Stimulated activated naive CD8-positive, alpha-beta T cell treated with anti-CD3 and anti-CD28 coated beads, Interleukin-15, amount 100 ng/mL, for 72 hours (primary cell): ENCODE data around the gene MFN2.
"Not testable (repeated sequence)": the region's sequence is repeated elsewhere in the genome, so short reads cannot be mapped to it uniquely, and the experiment has no call there.

ENCODE experiments used
- ATAC-seq: fragments of 150-1000 bp; cut with Tn5 transposase; 2 replicates; pipeline ENCODE4 v1.10.0; 2021; ENCODE audit warnings: mild to moderate bottlenecking, moderate library complexity
- DNase-seq, 2 donors: peaks; one replicate each; pipeline ENCODE4 v3.0.0; 2021 to 2022
- H3K27ac Mint-ChIP-seq, 2 donors: one replicate each; pipeline ENCODE4 v1.8.0; 2022; ENCODE audit warnings: mild to moderate bottlenecking in 2 of 2, mixed read lengths in 2 of 2, moderate library complexity in 2 of 2
- H3K27me3 Mint-ChIP-seq: one replicate; pipeline ENCODE4 v1.8.0; 2022; ENCODE audit warnings: mixed read lengths
- H3K4me1 Mint-ChIP-seq: one replicate; pipeline ENCODE4 v1.8.0; 2022; ENCODE audit warnings: mild to moderate bottlenecking, mixed read lengths
- H3K4me3 Mint-ChIP-seq, 2 donors: one replicate each; pipeline ENCODE4 v1.8.0; 2022; ENCODE audit warnings: mild to moderate bottlenecking in 2 of 2, mixed read lengths in 2 of 2, moderate library complexity in 1 of 2
- H3K9me3 Mint-ChIP-seq, 2 donors: one replicate each; pipeline ENCODE4 v1.8.0; 2022; ENCODE audit warnings: mixed read lengths in 2 of 2

The MFN2 gene

GRCh38 chr1:12022036-12022435 is 41.8 kb downstream of the MFN2 start:
- H3K4me3 Mint-ChIP-seq: no peak overlapping the region
- H3K27ac Mint-ChIP-seq: peak overlapping the region in 1 of 2 donors; percentile 63

GRCh38 chr1:12026586-12026985 is 46.3 kb downstream of the MFN2 start:
- peak overlapping the region in 1 of 2 donors; percentile 66 for H3K27ac Mint-ChIP-seq

More at GRCh38 chr1:12022036-12022435, 41.8 kb downstream of the MFN2 start:
- DNase-seq: no peak
- H3K4me1 Mint-ChIP-seq: peaks cover 26% of the 10 kb centered on the region
- H3K27me3 Mint-ChIP-seq: no peaks in the 10 kb centered on the region
- no peak for ATAC-seq
- H3K9me3 Mint-ChIP-seq: no peaks in the 10 kb centered on the region

GRCh38 chr1:12028248-12028647 is 48.0 kb downstream of the MFN2 start:
- no peaks in the 10 kb centered on the region for H3K9me3 Mint-ChIP-seq
- peak overlapping the region in 1 of 2 donors; percentile 76 for H3K27ac Mint-ChIP-seq
- H3K4me1 Mint-ChIP-seq: no peaks in the 10 kb centered on the region
- ATAC-seq (no peak), DNase-seq (no peak)
- no peak overlapping the region for H3K4me3 Mint-ChIP-seq
- no peaks in the 10 kb centered on the region for H3K27me3 Mint-ChIP-seq

More at GRCh38 chr1:12026586-12026985, 46.3 kb downstream of the MFN2 start:
- no peaks in the 10 kb centered on the region for H3K9me3 Mint-ChIP-seq
- peaks cover 7% of the 10 kb centered on the region for H3K4me1 Mint-ChIP-seq
- H3K27me3 Mint-ChIP-seq: no peaks in the 10 kb centered on the region
- no peak overlapping the region for H3K4me3 Mint-ChIP-seq
- DNase-seq: no peak
- no peak for ATAC-seq

DNA sequence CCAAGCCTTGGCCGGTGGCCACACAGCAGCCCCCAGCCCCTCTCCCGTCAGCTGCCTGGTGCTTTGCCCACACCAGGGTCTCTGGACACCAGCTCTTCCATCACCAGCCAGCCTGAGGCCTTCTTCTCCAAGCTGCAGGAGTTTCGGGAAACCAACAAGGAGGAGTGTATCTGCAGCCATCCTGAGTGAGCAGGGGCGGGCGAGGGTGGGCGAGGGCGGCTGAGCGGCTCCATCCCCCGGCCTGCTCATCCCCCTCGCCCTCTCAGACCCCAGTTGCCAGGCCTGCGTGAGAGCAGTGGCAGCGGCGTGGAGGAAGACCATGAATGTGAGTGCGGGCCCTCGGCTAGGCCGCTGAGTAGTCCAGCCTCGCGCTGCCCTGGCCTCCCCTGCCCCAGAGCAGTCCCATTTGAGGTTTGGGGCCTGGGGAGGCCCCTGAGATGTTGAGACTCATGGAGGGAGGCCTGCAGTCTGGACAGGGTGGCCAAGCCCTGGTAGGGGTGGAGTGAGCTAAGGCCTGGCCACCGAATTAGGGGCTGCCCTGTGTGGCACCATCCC is 48.8 kb downstream of the MFN2 start:
- Mint-ChIP-seq H3K27me3 (no peaks in the 10 kb centered on the region), H3K4me1 (no peaks in the 10 kb centered on the region), H3K4me3 (no peak overlapping the region), H3K9me3 (no peaks in the 10 kb centered on the region), H3K27ac (peak overlapping the region in 1 of 2 donors; percentile 60)
- ATAC-seq: no peak
- DNase-seq: no peak

DNA sequence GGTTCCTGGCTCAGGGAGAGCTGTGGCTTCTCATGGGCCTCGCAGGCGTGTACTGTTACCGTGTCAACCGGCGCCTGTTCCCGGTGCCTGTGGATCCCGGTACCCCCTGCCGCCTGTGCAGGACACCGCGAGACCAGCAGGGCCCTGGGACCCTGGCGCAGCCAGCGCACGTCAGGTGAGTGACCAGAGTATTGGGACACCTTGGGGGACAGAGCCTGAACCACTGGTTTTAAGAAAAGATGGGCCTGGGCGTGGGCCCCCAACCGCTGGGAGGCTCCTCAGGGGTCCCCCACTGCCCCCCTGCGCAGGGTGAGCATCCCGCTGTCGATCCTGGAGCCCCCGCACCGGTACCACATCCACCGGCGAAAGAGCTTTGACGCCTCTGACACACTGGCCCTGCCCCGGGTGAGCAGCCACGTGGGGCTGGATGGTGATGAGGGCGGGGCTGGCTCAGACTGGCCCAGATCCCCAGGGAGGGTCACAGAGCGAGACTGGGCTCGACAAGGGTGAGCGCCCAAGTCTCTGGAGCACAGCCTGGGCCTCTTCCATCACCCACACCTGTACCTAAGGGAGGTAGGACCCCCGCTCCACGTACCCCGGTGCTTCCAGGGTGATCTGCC is 49.6 kb downstream of the MFN2 start:
- H3K27ac Mint-ChIP-seq: no peak overlapping the region
- peak; percentile 52 for ATAC-seq
- no peak for DNase-seq
- H3K27me3 Mint-ChIP-seq: no peaks in the 10 kb centered on the region
- no peak overlapping the region for H3K4me3 Mint-ChIP-seq
- no peaks in the 10 kb centered on the region for H3K9me3 Mint-ChIP-seq
- H3K4me1 Mint-ChIP-seq: no peaks in the 10 kb centered on the region

GRCh38 chr1:12031039-12031980 is 51.1 kb downstream of the MFN2 start:
- ATAC-seq: peak; percentile 81
- peak; percentile 40 to 51 for DNase-seq
- Mint-ChIP-seq H3K4me1 (no peaks in the 10 kb centered on the region), H3K27me3 (no peaks in the 10 kb centered on the region), H3K4me3 (no peak overlapping the region), H3K9me3 (no peaks in the 10 kb centered on the region), H3K27ac (peak overlapping the region in 1 of 2 donors; percentile 2)

GRCh38 chr1:12032161-12032621 is 51.9 kb downstream of the MFN2 start:
- ATAC-seq (no peak), DNase-seq (no peak)
- Mint-ChIP-seq H3K9me3 (no peaks in the 10 kb centered on the region), H3K4me3 (no peak overlapping the region), H3K27ac (peak overlapping the region in 1 of 2 donors; percentile 49), H3K27me3 (no peaks in the 10 kb centered on the region), H3K4me1 (no peaks in the 10 kb centered on the region)

- ATAC-seq, DNase-seq, H3K4me3 Mint-ChIP-seq, H3K27me3 Mint-ChIP-seq, H3K9me3 Mint-ChIP-seq, H3K4me1 Mint-ChIP-seq: not testable (repeated sequence)
- peak overlapping the region in 1 of 2 donors; percentile 54 for H3K27ac Mint-ChIP-seq
Measured at GRCh38 chr1:12033441-12033840, 53.2 kb downstream of the MFN2 start.

DNA sequence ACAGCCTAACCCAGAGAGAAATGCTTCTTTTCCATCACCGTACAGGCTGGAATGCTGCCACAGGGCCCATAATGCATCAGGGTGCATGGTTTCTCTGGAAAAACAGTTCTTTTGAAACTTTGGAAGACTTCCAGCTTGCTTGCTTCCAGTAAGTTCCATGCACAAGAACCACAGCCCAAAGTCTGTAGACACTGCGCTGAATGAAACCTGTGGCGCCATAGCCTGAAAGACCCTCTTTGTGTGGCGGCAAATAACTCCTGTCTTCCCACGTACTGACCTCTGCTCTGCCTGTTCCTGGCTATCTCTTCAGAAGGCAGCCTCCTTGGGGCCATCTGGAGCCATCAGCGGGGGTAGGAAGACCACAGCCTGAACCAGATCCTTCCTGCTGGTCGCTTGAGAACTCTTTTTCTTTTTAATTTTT is 54.1 kb downstream of the MFN2 start:
- H3K4me3 Mint-ChIP-seq: no peak overlapping the region
- H3K4me1 Mint-ChIP-seq: peaks cover 13% of the 10 kb centered on the region
- H3K27me3 Mint-ChIP-seq: no peaks in the 10 kb centered on the region
- DNase-seq: no peak
- no peak overlapping the region for H3K27ac Mint-ChIP-seq
- H3K9me3 Mint-ChIP-seq: no peaks in the 10 kb centered on the region
- no peak for ATAC-seq

DNA sequence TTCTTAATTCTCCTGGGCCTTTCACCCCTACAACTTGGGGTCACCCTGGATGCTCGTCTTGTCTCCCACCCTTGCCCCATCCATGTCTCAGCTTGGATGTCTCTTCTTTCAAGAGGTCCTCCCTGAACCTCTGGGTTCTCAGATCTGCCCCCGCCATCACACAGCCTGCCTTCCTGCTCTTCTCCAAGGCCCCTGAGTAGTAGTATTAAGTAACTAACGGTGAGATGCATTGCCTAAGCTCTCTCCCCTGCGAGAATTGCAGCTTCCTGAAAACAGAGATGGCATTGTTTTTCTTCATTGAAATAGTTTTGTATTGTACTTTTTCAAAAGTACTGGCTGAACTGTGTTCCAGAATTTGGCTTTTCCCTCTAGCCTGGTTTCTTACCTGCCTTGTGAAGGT is 55.1 kb downstream of the MFN2 start:
- ATAC-seq (no peak), DNase-seq (no peak)
- Mint-ChIP-seq H3K4me3 (no peak overlapping the region), H3K27me3 (no peaks in the 10 kb centered on the region), H3K4me1 (peaks cover 13% of the 10 kb centered on the region), H3K27ac (no peak overlapping the region), H3K9me3 (no peaks in the 10 kb centered on the region)

DNA sequence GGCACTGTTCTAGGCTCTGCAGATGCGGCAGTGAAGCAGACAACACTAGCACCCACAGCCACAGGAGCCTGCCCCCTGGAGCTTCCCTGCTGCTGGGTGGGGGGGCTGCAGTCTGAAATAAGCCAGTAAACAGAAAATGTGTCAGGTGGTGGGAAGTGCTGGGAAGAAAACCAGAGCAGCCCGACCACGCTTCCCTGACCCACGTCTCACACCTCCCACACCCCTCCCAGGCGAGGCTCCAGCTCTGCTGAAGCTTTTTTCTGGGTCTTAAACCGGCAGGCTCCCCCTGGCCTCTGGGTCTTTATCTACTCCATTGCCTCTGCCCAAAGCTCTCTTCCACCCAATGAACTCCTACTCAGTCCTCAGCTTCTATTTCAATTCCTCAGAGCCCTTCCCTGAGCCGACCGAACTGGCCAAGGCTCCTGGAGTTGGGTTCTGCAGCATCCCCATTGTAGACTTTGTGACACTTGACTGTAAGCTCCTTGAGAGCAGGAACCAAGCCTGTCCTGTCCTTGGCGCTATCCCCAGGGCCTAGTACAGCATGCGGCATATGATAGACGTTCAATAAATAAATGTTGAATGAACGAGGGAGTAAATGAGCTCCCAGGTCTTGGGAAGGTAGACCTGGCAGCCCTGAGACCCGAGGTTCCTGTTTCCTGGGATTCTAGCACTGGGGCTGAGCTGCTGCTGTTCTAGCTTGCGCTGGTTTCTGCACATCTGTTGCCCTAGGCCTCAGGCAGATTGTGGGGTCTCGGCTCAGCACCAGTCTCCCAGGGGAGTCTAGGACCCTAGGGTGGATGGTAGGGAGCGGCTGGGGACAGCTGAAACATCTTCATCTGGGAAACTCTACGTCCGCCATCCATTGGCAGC is 57.5 kb downstream of the MFN2 start:
- H3K4me1 Mint-ChIP-seq: peaks cover 13% of the 10 kb centered on the region
- no peak overlapping the region for H3K4me3 Mint-ChIP-seq
- H3K27me3 Mint-ChIP-seq: no peaks in the 10 kb centered on the region
- H3K9me3 Mint-ChIP-seq: no peaks in the 10 kb centered on the region
- no peak for DNase-seq
- ATAC-seq: no peak
- H3K27ac Mint-ChIP-seq: no peak overlapping the region

- no peak overlapping the region for H3K4me3 Mint-ChIP-seq
- ATAC-seq (no peak), DNase-seq (no peak)
- peak overlapping the region in 1 of 2 donors; percentile 71 for H3K27ac Mint-ChIP-seq
- H3K27me3 Mint-ChIP-seq: no peaks in the 10 kb centered on the region
- H3K4me1 Mint-ChIP-seq: peaks cover 13% of the 10 kb centered on the region
- H3K9me3 Mint-ChIP-seq: no peaks in the 10 kb centered on the region
Measured at GRCh38 chr1:12038356-12039163, 58.3 kb downstream of the MFN2 start.

GRCh38 chr1:12039164-12039525 is 58.9 kb downstream of the MFN2 start:
- H3K27me3 Mint-ChIP-seq: peaks cover 6% of the 10 kb centered on the region
- peak overlapping the region in 1 of 2 donors; percentile 71 for H3K27ac Mint-ChIP-seq
- no peak overlapping the region for H3K4me3 Mint-ChIP-seq
- DNase-seq (no peak), ATAC-seq (peak; percentile 77)
- H3K9me3 Mint-ChIP-seq: no peaks in the 10 kb centered on the region
- H3K4me1 Mint-ChIP-seq: peaks cover 13% of the 10 kb centered on the region

DNA sequence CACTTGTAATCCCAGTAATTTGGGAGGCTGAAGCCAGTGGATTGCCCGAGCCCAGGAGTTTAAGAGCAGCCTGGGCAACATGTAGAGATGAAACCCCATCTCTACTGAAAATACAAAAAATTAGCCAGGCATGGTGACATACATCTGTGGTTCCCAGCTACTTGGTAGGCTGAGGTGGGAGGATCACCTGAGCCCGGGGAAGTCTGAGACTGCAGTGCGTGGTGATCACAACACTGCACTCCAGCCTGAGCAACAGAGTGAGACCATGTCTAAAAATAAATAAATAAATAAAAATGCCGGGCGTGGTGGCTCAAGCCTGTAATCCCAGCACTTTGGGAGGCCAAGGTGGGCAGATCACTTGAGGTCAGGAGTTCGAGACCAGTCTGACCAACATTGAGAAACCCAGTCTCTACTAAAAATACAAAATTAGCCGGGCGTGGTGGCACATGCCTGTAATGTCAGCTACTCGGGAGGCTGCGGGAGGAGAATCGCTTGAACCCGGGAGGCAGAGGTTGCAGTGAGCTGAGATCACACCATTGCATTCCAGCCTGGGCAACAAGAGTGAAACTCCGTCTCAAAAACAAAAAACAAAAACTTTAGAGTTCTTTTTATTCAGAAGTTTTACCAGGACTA is 59.7 kb downstream of the MFN2 start:
- H3K9me3 Mint-ChIP-seq, H3K4me3 Mint-ChIP-seq, ATAC-seq, DNase-seq, H3K27ac Mint-ChIP-seq: not testable (repeated sequence)
- H3K27me3 Mint-ChIP-seq: peaks cover 14% of the 10 kb centered on the region
- peaks cover 13% of the 10 kb centered on the region for H3K4me1 Mint-ChIP-seq
